HG03045 (cell line): ENCODE measurements around the gene TLK1.

Experiments
- ATAC-seq: cut with Tn5 transposase; IDR thresholded peaks from one replicate; pipeline ENCODE4 v1.9.1; 2021; ENCODE audit warnings: mild to moderate bottlenecking, moderate library complexity; ENCODE audit not compliant: unreplicated experiment

The TLK1 gene

DNA sequence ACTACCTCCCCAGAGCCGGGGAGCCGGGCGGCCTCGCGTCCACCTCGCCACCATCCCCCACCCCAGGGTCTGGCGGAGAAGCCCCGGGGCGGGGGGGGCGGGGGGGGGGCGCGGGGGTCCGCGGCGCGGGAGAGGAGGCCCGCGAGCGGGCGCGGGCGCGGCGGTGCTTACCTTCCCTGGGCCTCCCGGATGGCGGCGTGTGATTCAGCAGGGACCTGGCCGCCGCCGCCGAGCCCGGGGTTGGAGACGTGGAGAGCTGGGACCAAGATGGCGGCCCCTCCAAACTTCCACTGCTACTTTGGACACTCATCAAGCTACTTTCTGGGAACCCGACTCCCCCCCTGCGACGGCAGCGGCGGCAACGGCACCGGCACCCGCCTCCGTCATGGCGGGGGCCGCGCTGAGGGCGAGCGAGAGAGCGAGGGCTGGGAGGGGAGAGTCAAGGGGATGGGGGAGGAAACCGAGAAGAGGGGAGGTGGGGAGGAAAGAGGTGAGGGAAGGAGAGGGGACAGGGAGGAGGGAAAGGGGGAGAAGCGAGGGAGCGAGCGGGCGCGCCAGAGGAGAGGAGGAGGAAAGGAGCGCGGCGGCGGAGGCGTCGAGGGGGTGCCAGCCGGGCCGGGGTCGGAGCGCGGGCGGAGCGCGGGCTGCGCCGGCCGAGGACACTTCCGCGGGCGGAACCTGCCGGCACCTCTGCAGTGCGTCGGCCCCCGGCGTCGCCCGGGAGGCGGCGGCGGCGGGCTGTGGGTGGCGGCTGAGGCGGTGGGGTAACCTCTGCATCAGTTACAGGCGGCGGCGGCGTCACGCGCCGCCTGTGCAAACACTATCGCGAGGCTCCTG, at the start of gene TLK1:
Gene TLK1 (minus strand): TSS at position 775 of the 837 bp plus-strand sequence. CDS start 465 bp downstream, at position 310.
- ATAC-seq, result peak; percentile 63

DNA sequence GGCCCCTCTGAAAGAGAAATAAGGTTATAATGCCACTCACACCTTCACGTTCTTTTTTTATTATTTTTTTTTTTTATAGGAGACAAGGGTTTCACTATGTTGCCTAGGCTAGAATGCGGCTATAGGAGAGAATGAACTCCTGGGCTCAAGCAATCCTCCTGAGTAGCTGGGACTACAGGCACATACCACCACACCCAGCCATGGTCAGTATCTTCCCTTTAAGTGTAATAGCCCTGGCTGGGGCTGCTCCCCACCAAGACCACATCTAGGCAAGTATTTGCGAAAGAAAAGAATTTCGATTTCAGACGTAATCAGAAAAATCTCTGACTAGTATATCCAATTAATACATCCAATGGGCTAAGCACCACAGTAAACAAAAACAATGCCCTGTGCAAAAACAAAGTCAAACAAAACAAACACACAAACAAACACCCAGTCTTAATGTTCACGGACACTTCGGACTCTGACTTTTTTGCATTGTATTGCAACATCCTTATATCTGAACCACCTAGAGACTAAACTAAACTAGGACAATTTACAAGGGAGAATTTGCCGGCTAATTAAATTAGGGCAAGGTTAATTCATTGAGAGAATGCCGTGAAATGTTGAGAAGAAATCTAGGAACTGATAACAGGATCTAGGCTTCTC, 49.6 kb upstream of the TLK1 start:
- no peak for ATAC-seq

DNA sequence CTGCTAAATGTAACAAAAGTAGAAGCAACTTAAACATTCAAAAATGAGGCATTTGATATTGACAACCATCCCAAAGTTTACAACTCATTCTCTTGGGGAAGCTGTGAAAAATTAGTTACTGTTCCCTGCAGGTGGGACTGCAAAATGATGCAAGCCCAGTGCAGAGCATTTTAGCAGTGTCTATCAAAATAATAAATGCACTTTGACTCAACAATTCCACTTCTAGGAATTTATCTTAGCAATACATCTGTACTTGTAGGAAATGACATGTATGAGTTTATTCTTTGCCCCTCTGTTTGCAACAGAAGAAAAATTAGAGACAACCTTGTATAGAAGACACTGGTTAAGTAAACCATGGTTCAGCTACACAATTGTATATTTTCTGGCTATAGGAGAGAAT, 48.0 kb upstream of the TLK1 start:
- no peak for ATAC-seq

DNA sequence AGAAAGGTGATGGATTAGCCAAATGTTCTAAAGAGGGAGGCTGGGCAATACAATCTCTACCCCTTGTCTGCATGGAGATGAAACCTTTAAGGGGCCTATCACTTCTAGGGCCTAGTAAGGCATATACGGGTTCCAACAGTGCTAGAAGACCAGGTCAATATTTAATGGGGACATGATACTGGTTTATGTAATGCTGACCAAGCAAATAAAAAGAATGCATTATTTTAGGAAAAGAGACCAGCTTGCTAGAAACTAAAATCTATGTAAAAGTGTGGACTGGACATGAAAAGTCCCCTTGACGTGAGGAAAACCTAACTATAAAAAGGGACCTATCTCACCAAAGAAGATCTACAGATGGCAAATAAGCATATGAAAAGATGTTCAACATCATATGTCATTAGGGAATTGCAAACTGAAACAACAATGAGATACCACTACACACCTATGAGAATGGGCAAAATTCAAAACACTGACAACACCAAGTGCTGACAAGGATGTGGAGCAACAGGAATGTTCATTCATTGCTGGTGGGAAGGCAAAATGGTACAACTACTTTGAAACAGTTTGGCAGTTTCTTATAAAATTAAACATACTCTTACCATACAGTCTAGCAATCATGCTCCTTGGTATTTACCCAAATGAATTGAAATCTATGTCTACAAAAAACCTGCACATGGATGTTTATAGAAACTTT, 45.9 kb upstream of the TLK1 start:
- ATAC-seq, result no peak

DNA sequence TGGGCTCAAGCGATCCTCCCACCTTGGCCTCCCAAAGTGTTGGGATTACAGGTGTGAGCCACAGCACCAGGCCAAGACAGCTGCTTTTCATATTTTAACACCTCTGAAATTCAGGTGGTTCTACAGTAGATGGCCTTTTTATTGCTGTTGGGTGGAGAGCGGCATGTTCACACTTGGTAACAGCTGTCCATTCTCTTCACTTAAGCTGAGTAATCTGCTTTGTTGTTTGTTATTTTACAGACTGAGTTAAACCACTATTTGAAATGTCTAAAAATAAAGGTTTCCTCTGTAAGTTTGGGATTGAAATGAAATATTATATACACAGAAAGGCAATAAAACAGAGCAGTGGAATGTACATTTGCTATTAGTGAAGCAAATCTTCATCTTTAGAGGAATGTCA, 44.9 kb upstream of the TLK1 start:
- ATAC-seq, result no peak

DNA sequence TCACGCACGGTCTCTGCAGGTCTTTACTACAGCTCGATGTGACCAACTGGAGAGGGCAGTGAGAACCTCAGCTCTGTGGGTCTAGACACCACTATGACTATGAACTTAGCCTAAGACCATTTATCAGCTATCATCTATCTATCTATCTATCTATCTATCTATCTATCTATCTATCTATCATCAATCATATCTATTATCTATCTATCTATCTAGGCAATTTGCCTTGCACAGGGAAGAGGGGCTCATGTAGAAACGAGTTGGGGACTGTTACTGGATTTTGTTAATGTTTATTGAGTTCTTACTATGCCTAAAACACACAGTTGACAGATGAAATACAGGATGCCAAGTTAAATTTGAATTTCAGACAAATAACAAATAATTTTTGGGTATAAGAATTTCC, 41.1 kb upstream of the TLK1 start:
- ATAC-seq, result no peak

DNA sequence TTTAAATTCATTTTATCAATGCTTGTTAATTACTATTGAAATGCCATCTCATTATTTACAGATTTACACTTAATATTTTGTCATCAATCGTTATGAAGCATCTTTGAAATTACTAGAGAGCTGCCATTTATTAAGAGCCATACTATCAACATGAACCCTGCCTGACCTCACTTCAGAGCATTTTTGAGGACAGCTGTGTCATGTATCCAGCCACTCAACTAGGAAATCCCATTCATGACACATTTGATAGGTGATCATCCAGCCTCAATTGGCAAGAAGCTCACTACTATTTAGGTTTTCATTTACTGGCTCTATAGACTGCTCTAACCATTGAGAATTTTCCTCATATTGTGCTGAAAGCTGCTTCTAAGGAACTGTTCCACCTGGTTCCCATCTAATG, 40.6 kb upstream of the TLK1 start:
- no peak for ATAC-seq

DNA sequence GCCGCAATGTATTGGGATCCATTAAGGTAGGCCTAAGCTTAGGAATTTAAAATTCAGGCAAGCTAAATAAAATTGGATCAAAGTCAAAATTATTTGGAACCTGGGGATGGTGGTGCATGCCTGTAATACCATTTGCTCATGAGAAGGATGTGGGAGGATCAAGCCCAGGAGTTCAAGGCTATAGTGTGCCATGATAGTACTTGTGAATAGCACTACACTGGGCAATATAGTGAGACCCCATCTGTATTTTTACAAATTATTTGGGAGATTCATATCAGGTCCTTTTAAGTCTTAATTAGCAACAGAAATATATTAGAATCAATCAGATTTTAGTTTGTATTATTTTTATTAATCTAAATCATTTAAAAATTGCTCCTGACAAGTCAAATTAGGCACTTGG, 39.8 kb upstream of the TLK1 start:
- ATAC-seq, result no peak

DNA sequence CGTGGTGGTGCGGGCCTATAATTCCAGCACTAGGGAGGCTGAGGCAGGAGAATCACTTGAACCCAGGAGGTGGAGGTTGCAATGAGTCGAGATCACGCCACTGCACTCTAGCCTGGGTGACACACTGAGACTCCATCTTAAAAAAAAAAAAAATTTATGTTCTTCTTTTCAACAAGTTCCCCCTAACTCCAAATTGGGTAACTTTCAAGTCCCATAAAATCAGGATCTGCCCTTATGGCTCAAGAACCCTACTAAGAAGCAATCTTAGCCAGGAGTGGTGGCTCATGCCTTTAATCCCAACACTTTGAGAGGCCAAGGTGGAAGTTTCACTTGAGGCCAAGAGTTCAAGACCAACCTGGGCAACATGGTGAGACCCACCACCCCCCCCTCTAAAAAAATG, 30.3 kb upstream of the TLK1 start:
- ATAC-seq, result no peak

DNA sequence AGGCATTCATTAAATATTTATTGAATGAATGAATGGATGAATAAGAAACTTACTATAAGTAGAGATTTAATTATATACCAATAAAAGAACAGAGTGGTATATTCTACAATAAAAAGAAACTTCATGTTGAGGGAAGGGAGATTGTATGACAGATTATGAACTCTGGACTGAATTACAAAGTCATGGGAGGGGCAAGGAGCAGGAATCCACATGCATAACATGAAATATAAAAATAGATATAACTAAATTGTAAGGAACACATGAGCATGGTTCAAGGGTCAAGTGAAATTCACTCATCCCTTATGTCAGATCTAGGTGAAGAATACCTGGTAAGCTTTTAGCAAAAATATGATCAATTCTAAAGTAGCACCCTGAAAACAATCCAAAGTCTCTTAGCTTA, 27.1 kb upstream of the TLK1 start:
- no peak for ATAC-seq

DNA sequence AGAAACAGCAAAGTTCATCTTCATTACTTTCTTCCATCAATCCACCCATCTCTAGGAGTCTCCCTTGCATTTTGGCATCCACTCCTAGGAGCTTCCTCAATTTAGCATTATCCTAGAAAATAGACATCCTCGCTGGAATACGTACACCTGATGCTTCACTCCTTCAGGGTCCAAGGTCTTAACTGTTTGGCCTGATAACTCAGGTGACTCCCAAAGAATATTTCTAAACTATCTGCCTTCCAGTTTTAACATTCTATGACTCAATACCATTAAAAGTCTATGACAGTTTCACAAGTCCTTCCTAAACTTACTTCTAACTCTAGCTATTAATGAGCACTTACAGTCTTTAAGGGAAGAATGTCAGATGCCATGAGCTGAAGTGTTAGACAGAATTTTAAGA, 26.5 kb upstream of the TLK1 start:
- no peak for ATAC-seq

DNA sequence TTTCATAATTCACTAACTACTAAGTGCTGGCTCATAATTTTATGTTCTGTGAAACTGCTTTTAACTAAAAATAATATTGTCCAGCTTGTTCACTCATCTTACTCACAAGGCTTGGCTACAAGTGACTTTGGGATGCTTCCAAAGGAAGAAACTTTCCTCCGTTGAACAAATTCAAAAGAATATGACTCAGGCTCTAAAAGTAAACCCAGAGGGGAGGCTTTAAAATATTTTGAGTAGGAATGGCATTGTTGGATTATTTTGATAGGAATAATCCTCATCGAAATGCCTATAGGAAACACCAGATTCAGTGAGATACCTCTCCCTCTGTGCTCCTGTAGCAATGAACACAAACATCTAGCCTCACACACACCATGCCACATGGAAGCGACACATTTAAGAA, 25.2 kb upstream of the TLK1 start:
- no peak for ATAC-seq

DNA sequence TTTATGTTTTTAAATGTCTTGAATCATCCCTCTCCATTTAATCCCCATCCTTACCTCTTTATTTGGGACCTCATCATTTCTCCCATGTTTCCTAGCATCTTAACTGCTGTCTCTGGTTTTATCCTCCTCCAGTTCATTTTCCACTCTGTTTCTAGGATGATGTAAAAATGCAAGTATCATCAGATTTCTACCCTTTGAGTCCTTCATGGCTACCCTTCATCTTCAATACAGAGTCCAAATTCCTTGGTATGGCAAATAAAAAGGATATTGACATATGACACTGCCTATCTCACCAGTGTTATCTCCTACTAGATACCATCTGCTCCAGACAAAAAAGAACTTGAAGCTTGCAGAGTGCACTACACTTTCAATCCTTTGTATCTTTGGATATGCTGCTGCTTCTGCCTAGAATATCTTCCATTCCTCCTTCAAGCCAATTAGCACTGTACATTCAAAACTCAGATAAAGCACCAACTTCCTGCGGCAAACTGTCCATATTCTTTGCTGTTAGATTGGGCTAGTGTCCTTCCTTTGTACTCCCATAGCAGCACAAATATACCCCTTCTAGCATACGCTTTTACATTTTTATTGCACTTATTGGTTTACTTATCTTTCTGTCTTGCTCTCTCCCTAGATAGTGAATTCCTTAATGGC, 24.6 kb upstream of the TLK1 start:
- ATAC-seq, result no peak

DNA sequence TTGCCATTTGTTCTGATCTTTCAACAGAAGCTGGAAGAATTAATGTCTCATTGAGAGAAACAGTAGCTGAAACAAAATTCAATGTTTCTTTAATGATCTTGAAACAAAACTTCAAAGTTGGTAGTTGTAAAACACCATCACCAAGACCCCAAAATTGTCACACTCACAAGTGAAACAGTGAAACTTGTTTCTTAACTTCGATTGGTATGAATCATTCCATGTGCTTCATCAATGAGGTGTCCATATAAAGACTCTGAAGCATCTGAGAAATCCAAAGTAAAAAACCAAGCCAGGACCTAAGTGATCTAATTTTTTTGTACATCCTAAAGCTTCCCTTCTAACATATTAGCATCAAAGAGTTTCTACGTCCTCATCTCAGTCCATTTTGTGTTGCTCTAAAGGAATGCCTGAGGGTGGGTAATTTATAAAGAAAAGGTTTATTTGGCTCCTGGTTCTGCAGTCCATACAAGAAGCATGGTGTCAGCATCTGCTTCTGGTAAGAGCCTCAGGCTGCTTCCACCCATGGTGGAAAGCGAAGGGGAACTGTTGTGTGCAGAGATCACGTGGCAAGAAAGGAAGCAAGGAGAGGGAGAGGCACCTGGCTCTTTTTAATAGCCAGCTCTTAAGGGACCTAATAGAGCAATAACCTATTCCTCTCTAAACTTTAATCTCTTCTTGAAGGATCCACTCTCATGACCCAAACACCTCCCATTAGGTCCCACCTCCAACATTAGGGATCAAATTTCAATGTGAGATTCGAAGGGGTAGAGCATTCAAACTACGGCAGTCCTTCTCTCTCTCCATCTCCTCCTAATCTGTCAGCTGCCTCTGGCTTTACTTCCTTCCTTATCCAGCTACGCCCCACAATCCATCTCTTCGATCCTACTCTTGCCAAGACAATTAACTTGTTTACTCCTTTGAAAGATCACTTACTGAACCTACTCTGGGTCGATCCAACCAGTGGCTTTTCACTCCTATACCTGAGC, 20.7 kb upstream of the TLK1 start:
- ATAC-seq, result no peak

DNA sequence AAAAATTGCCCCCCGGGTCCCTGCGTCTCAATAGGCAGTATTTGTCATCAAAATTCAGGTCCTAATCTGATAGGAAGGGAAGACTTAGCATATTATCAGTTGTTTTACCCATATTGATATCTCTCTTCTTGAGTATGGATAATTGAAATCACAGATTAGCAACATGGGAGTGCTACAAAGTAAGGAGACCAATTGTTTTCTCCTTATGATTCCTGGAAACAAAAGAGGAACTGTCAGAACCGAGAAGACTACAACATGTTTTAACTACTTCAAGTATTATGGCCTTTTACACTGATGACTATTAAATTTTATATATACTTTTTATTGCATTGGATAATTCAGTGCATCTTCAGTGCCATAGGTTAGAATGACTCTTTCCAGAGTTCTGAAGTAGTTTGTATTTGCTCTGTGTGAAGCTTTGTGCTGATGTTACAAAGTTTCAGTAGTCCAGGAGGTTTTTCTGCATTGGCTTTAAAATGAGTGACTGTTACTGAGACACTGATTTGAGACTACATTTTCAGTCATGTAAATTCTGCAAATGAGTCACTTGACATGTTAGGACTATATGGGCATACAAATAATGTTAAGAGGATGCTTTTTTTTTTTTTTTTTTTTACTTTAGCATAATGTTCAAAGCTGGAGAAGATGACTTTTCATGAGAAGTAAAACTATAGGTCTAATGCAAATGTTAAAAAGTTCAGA, 19.7 kb upstream of the TLK1 start:
- ATAC-seq, result no peak

DNA sequence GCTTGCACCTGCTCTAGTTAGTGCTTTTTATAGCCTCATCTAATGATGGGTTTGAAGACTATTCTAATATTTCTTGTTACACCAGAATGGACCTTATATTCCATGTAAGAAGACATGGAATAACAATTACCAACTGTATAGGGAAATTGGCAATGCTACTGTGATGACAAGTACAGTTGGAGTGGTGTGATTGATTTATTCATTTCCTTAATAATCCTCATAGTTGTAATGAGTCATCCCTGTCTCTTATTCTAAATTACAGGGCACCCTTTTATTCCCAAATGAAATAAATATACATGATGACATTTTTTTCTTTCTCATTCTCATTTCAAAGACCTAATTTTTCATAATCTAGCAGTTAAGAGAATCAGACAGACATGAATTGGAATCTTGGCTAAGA, 18.3 kb upstream of the TLK1 start:
- ATAC-seq, result no peak

DNA sequence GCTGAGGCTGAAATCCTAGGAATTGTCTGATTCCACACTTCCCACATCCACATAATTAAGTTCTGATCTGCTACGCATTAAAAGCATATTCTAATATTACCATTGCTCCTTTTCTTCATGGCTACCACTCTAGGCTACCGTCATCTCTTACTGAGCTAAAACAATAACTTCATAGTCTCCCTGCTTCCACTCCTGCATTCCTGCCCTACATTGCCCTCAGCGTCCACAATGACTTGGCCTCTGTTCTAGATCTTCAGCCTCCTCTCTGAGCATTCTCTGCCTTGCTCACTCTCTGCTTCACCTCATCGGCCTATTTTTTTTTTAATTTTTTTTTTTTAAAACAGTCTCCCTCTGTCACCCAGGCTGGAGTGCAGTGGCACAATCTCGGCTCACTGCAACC, 15.8 kb upstream of the TLK1 start:
- no peak for ATAC-seq

DNA sequence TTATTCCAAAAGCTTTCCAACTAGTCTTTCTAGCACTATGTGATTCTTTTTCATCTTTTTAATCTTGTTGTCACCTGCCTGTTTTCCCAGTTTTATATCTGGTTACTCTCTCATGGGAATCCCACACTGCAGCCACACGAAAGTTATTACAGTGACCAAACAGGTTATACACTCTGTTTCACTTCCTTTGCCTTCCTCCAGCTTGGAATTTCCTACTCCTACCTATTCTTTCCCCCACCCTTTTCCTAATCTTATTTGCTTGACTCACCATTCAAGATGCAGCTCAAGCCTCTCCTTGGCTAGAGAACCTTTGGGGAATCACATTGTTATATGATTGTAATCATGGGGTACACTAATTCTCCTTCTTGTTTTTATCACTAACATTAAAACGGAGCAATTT, 13.4 kb upstream of the TLK1 start:
- no peak for ATAC-seq

DNA sequence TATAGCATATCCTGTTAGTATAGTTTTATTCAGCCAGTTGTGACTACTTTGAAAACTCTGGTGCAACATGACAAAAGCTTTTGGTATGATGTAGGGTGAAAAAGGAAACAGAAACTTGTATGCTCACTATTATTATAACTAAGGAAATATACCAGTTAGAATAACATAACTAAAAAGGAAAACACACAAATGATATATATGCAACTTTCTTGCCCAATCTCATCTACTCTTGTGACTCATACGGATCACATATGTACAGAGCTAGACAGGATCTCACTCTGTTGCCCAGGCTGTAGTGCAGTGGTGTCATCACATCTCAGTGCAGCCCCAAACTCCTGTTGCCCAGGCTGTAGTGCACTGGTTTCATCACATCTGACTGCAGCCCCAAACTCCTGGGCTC, 12.4 kb upstream of the TLK1 start:
- ATAC-seq, result no peak

DNA sequence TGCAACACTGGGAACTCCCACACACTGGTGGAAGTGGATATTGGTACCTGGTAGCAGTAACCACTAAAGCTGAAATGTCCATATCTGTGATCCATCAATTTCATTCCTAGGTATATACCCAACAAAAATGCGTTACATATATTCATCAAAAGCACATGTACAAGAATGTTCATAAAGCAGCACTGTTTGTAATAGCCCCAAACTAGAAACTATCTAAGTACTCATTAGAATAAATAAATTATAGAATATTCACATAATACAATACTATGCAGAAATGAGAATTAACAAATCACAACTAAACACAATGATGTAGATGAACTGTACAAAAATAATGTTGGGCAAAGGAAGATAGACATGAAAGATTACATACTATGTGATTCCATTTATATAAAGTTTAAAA, 11.1 kb upstream of the TLK1 start:
- no peak for ATAC-seq
